ENCODE measurements around the gene TOR4A.

Gene TOR4A

GRCh38 chr9:137234758-137235423 is 42.6 kb upstream of the TOR4A start:
- TF ChIP-seq CREB5 (CRISPR knock-in tag; IDR thresholded peaks at IDR 0.05; ENCODE audit: low read depth) (no peak), POU6F1 (CRISPR knock-in tag; IDR thresholded peaks at IDR 0.05; ENCODE audit: borderline replicate concordance, low read depth) (no peak), ZNF565 (CRISPR knock-in tag; conservative IDR thresholded peaks at IDR 0.05; ENCODE audit: low read depth) (no peak), ZNF8 (CRISPR knock-in tag; IDR thresholded peaks at IDR 0.05) (no peak), SNAI2 (CRISPR knock-in tag; IDR thresholded peaks at IDR 0.05) (no peak), ESRRG (CRISPR knock-in tag; IDR thresholded peaks at IDR 0.05) (no peak), RARB (CRISPR knock-in tag; IDR thresholded peaks at IDR 0.05) (no peak), ARNTL (CRISPR knock-in tag; IDR thresholded peaks at IDR 0.05; ENCODE audit: borderline replicate concordance, low read depth) (no peak), CSDC2 (CRISPR knock-in tag; IDR thresholded peaks at IDR 0.05) (no peak), ZFP3 (CRISPR knock-in tag; IDR thresholded peaks at IDR 0.05) (no peak), BACH2 (CRISPR knock-in tag; IDR thresholded peaks at IDR 0.05; ENCODE audit: borderline replicate concordance) (no peak), TSHZ2 (CRISPR knock-in tag; IDR thresholded peaks at IDR 0.05) (no peak), TOX (CRISPR knock-in tag; IDR thresholded peaks at IDR 0.05; ENCODE audit: borderline replicate concordance) (no peak)
- ATAC-seq, result no peak

GRCh38 chr9:137235424-137236237 is 41.9 kb upstream of the TOR4A start:
- no peak for ATAC-seq
- TF ChIP-seq ESRRG (CRISPR knock-in tag; IDR thresholded peaks at IDR 0.05) (no peak), PPARA (CRISPR knock-in tag; IDR thresholded peaks at IDR 0.05; ENCODE audit: borderline replicate concordance) (no peak), ZFP30 (CRISPR knock-in tag; IDR thresholded peaks at IDR 0.05) (no peak)

- ATAC-seq, result peak; percentile 65
- TF ChIP-seq ZFP3 (CRISPR knock-in tag; IDR thresholded peaks at IDR 0.05) (no peak), PATZ1 (CRISPR knock-in tag; IDR thresholded peaks at IDR 0.05; ENCODE audit: borderline replicate concordance) (peak; percentile 42; the same call in 1 of the 2 replicates)
These were observed 41.1 kb upstream of the TOR4A start for GRCh38 chr9:137236238-137236935.

- TF ChIP-seq PPARA (CRISPR knock-in tag; IDR thresholded peaks at IDR 0.05; ENCODE audit: borderline replicate concordance) (no peak), CSDC2 (CRISPR knock-in tag; IDR thresholded peaks at IDR 0.05) (no peak)
- no peak for ATAC-seq
These were observed 40.5 kb upstream of the TOR4A start for GRCh38 chr9:137236936-137237421.
